BLaER1 (cell line): Measurements from ENCODE around the gene STX1B.
"Not testable (repeated sequence)": the region's sequence is repeated elsewhere in the genome, so short reads cannot be mapped to it uniquely, and the experiment has no call there.

ENCODE experiments used
- H3K27ac ChIP-seq: shearing (Covaris generic); formaldehyde crosslinking; 2 replicates; pipeline ENCODE4 v1.8.1; 2022
- H3K27me3 ChIP-seq: shearing (Covaris generic); formaldehyde crosslinking; 2 replicates; pipeline ENCODE4 v1.8.1; 2022
- H3K36me3 ChIP-seq: shearing (Covaris generic); formaldehyde crosslinking; 2 replicates; pipeline ENCODE4 v1.8.1; 2022
- H3K4me1 ChIP-seq: shearing (Covaris generic); formaldehyde crosslinking; 2 replicates; pipeline ENCODE4 v1.8.1; 2022
- H3K4me2 ChIP-seq: shearing (Covaris generic); formaldehyde crosslinking; 2 replicates; pipeline ENCODE4 v1.8.1; 2022
- H3K4me3 ChIP-seq: shearing (Covaris generic); formaldehyde crosslinking; 2 replicates; pipeline ENCODE4 v1.8.1; 2022
- H3K9ac ChIP-seq: shearing (Covaris generic); formaldehyde crosslinking; 2 replicates; pipeline ENCODE4 v1.8.1; 2022
- H3K9me3 ChIP-seq: shearing (Covaris generic); formaldehyde crosslinking; 2 replicates; pipeline ENCODE4 v1.8.1; 2022
- H4K20me1 ChIP-seq: shearing (Covaris generic); formaldehyde crosslinking; 2 replicates; pipeline ENCODE4 v1.8.1; 2022
- Cebpa-rat ChIP-seq: shearing (Covaris generic); IDR thresholded peaks from 2 replicates; pipeline ENCODE4 v1.8.1; 2022

Gene STX1B

GRCh38 chr16:31033709-31034492 lies 23.5 kb upstream of the STX1B start:
- Histone ChIP-seq H3K36me3 (peaks cover 35% of the 10 kb centered on the region), H3K9ac (peak overlapping the region; percentile 87), H3K4me2 (peak overlapping the region; percentile 86), H3K27me3 (no peaks in the 10 kb centered on the region), H3K27ac (peak overlapping the region; percentile 92), H3K4me3 (peak overlapping the region; percentile 95), H3K9me3 (no peaks in the 10 kb centered on the region), H4K20me1 (peaks cover 11% of the 10 kb centered on the region), H3K4me1 (peaks cover 18% of the 10 kb centered on the region)
- TF ChIP-seq Cebpa-rat, result no peak

GRCh38 chr16:31032736-31033708 lies 22.6 kb upstream of the STX1B start, which contains the start of gene STX4:
STX4 (plus strand) TSS chr16:31033558; CDS start chr16:31033806, 248 bp downstream.
- peak within 1 kb of the TSS; percentile 92 for H3K27ac ChIP-seq
- H4K20me1 ChIP-seq, result peaks cover 11% of the 10 kb centered on the region
- H3K27me3 ChIP-seq, result no peaks in the 10 kb centered on the region
- H3K36me3 ChIP-seq, result peaks cover 26% of the 10 kb centered on the region
- peak within 1 kb of the TSS; percentile 87 for H3K9ac ChIP-seq
- H3K4me3 ChIP-seq, result peak within 1 kb of the TSS; percentile 95
- peaks cover 18% of the 10 kb centered on the region for H3K4me1 ChIP-seq
- peak within 1 kb of the TSS; percentile 86 for H3K4me2 ChIP-seq
- no peak for TF ChIP-seq Cebpa-rat
- no peaks in the 10 kb centered on the region for H3K9me3 ChIP-seq

- Histone ChIP-seq H3K36me3 (peaks cover 17% of the 10 kb centered on the region), H4K20me1 (peaks cover 11% of the 10 kb centered on the region), H3K9ac (no peak overlapping the region), H3K4me3 (no peak overlapping the region), H3K4me2 (no peak overlapping the region), H3K4me1 (peaks cover 25% of the 10 kb centered on the region), H3K27ac (no peak overlapping the region), H3K9me3 (no peaks in the 10 kb centered on the region), H3K27me3 (no peaks in the 10 kb centered on the region)
- no peak for TF ChIP-seq Cebpa-rat
Observed at GRCh38 chr16:31031276-31031675, 20.8 kb upstream of the STX1B start.

DNA sequence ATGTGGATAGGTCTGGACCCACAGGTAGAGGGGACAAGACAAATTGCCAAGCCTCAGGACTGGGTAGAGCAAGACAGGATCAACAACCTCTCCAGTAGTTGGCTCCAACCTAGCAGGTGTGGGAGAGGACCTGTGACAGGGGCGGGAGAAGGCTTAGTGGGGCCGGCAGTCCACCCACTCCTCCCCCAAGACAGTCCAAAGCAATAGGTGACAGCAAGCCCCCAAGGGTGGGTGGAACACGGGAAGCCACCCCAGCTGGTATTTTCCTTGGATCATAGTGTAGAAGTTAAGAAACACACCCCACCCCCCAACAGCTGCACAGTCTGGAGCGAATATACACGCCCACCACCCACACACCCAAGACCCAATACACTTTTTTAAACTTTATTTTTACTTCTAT lies 18.8 kb upstream of the STX1B start:
- H4K20me1 ChIP-seq, result peaks cover 1% of the 10 kb centered on the region
- H3K4me3 ChIP-seq, result no peak overlapping the region
- no peaks in the 10 kb centered on the region for H3K9me3 ChIP-seq
- H3K9ac ChIP-seq, result no peak overlapping the region
- no peak for TF ChIP-seq Cebpa-rat
- H3K27me3 ChIP-seq, result no peaks in the 10 kb centered on the region
- no peak overlapping the region for H3K4me2 ChIP-seq
- H3K4me1 ChIP-seq, result peaks cover 29% of the 10 kb centered on the region
- no peak overlapping the region for H3K27ac ChIP-seq
- no peaks in the 10 kb centered on the region for H3K36me3 ChIP-seq

GRCh38 chr16:31025339-31025738 lies 14.9 kb upstream of the STX1B start:
- H3K4me1 ChIP-seq, result peaks cover 22% of the 10 kb centered on the region
- peak overlapping the region; percentile 55 for H3K4me2 ChIP-seq
- no peak for TF ChIP-seq Cebpa-rat

DNA sequence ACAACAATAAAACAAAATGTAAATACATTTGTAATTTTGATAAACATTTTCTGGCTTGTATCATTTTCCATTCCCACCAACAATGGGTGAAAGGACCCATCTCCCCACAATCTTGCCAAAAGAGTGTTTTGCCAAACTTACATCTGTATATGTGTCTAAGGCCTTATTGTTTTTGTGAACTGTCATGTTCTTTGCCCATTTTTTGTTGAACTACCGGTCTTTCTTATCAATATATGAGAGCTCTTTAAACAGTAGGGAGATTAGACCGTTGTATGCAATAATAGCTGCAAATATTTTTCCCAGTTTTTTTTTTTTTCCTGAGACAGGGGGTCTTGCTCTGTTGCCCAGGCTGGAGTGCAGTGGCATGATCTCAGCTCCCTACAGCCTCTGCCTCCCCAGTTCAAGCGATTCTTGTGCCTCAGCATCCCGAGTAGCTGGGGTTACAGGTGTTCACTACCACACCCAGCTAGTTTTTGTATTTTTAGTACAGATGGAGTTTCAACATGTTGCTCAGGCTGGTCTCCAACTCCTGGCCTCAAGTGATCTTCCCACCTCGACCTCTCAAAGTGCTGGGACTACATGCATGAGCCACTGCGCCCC lies 13.3 kb upstream of the STX1B start:
- Histone ChIP-seq H3K9ac (no peak overlapping the region), H3K4me3 (no peak overlapping the region), H3K27ac (no peak overlapping the region), H3K36me3 (no peaks in the 10 kb centered on the region), H3K4me2 (no peak overlapping the region), H4K20me1 (no peaks in the 10 kb centered on the region), H3K4me1 (peaks cover 22% of the 10 kb centered on the region), H3K27me3 (no peaks in the 10 kb centered on the region), H3K9me3 (no peaks in the 10 kb centered on the region)
- TF ChIP-seq Cebpa-rat, result no peak

More at GRCh38 chr16:31025339-31025738, 14.9 kb upstream of the STX1B start:
- no peaks in the 10 kb centered on the region for H4K20me1 ChIP-seq
- no peaks in the 10 kb centered on the region for H3K36me3 ChIP-seq
- H3K9ac ChIP-seq, result peak overlapping the region; percentile 16; the same call in 1 of the 2 replicates
- no peaks in the 10 kb centered on the region for H3K27me3 ChIP-seq
- H3K27ac ChIP-seq, result peak overlapping the region; percentile 44; the same call in 1 of the 2 replicates
- no peaks in the 10 kb centered on the region for H3K9me3 ChIP-seq
- H3K4me3 ChIP-seq, result no peak overlapping the region

- Histone ChIP-seq H3K9ac (no peak overlapping the region), H3K4me3 (no peak overlapping the region), H3K9me3 (no peaks in the 10 kb centered on the region), H3K4me1 (peaks cover 22% of the 10 kb centered on the region), H3K27ac (no peak overlapping the region), H3K36me3 (no peaks in the 10 kb centered on the region), H3K27me3 (no peaks in the 10 kb centered on the region), H3K4me2 (no peak overlapping the region), H4K20me1 (no peaks in the 10 kb centered on the region)
- no peak for TF ChIP-seq Cebpa-rat
Observed at GRCh38 chr16:31023252-31023602, 12.8 kb upstream of the STX1B start.

DNA sequence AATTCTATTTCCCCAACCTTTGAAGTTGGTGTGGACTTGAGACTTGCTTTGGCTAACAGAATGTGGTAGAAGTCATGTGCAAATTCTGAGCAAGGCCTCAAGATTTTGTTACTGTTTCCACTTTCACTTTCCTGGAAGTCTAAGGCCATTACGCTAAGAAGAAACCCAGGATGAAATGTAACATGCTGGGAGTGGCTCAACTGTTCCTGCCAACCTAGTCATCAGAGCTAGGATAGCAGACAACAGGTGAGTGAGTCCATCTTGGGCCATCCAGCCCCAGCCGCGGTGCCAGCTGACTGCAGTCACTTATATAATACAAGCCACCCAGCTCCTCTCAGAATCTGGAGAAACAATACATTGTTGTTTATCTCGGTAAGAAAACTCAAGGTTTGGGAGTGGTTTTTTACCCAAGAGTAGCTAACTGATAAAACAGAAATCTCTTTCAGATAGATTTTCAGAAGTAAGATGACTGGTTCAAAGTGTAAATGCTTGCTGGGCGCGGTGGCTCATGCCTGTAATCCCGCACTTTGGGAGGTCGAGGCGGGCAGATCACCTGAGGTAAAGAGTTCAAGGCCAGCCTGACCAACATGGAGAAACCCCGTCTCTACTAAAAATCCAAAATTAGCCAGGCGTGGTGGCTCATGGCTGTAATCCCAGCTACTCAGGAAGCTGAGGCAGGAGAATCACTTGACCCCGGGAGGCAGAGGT lies 12.3 kb upstream of the STX1B start:
- Histone ChIP-seq H3K9ac (no peak overlapping the region), H3K4me1 (peaks cover 22% of the 10 kb centered on the region)

GRCh38 chr16:31020536-31020935 lies 10.1 kb upstream of the STX1B start:
- Histone ChIP-seq H4K20me1 (no peaks in the 10 kb centered on the region), H3K9ac (no peak overlapping the region), H3K4me2 (no peak overlapping the region), H3K4me3 (no peak overlapping the region), H3K27me3 (no peaks in the 10 kb centered on the region), H3K36me3 (no peaks in the 10 kb centered on the region), H3K27ac (no peak overlapping the region), H3K9me3 (no peaks in the 10 kb centered on the region), H3K4me1 (peaks cover 8% of the 10 kb centered on the region)
- no peak for TF ChIP-seq Cebpa-rat

More for the DNA sequence above, 12.3 kb upstream of the STX1B start:
- H4K20me1 ChIP-seq, result no peaks in the 10 kb centered on the region
- H3K4me2 ChIP-seq, result no peak overlapping the region
- no peaks in the 10 kb centered on the region for H3K36me3 ChIP-seq
- no peak overlapping the region for H3K4me3 ChIP-seq
- TF ChIP-seq Cebpa-rat, result no peak
- no peak overlapping the region for H3K27ac ChIP-seq
- no peaks in the 10 kb centered on the region for H3K27me3 ChIP-seq
- H3K9me3 ChIP-seq, result no peaks in the 10 kb centered on the region

GRCh38 chr16:31017756-31018155 lies 7.3 kb upstream of the STX1B start:
- not testable (repeated sequence) for H3K9ac ChIP-seq, H3K4me1 ChIP-seq, H3K9me3 ChIP-seq, H3K4me2 ChIP-seq, H3K4me3 ChIP-seq, H4K20me1 ChIP-seq, H3K27ac ChIP-seq, H3K36me3 ChIP-seq, H3K27me3 ChIP-seq
